Measurements from ENCODE around the gene FCGBP. TPM values are rescaled to one million over a fixed set of nuclear protein-coding genes. Genes with fewer than 3 reads are reported as not detected.

FCGBP gene
- 1 to 10 TPM; 3.4 to 6.6 TPM for total RNA-seq

DNA sequence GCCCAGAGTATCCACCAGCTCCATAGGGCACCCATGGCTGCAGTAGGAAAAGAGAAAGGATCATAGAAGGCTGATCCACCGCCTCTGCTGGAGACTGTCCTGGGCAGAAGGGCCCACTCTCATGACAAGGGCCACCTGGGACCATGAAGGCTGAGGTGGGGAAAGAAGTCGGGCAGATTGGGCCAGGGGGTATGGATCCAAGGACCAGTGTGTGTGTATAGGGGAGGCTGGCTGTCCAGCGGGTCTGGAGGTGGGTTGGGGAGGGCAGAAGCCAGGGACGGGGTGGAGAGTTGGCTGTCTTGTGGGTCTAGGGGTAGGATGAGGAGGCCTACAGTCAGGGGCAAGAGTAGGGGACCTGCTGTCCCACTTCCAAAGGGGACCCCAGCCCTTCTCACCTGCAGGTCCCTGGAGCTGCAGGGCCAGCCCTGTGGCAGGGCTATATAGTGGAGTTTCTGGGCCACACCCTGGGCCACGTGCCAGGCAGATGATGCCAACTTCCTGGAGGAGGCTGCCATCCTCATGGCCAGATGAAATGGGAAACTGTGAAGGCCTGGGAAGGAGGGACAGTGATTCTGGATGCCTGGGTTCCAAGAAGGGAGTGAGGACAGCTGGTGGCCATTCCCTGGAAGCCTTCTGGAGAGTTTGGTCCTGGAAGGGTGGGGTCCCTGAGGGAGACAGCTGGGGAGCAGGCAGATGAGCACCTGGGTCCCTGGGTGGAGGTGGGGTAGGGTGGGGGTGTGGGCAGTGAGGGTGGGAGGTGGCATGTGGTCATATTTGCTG is at the start of gene FCGBP:
FCGBP (minus strand) TSS at position 51 of the 780 bp plus-strand sequence.
- H3K27me3 Mint-ChIP-seq = no peaks in the 10 kb centered on the region
- DNase-seq (ENCODE audit: low spot score) (no peak), ATAC-seq (peak in 1 of 2 donors; percentile 17)
- H3K27ac Mint-ChIP-seq = peak within 1 kb of the TSS; percentile 50 to 80
- no peaks in the 10 kb centered on the region for H3K36me3 Mint-ChIP-seq
- H3K4me3 Mint-ChIP-seq = no peak within 1 kb of the TSS
- peaks cover 46 to 49% of the 10 kb centered on the region in 2 donors for H3K4me1 Mint-ChIP-seq (ENCODE audit: low read depth in 2 of 2)
- H3K9me3 Mint-ChIP-seq = peaks cover 5% of the 10 kb centered on the region

GRCh38 chr19:39983695-39984300 is 49.4 kb upstream of the FCGBP start:
- H3K9me3 Mint-ChIP-seq = peaks cover 19% of the 10 kb centered on the region
- no peak for DNase-seq (ENCODE audit: low spot score)
- H3K4me3 Mint-ChIP-seq = no peak overlapping the region

GRCh38 chr19:39982883-39983282 is 48.4 kb upstream of the FCGBP start:
- H3K27me3 Mint-ChIP-seq = no peaks in the 10 kb centered on the region
- H3K4me3 Mint-ChIP-seq = no peak overlapping the region
- peaks cover 19% of the 10 kb centered on the region for H3K9me3 Mint-ChIP-seq
- H3K4me1 Mint-ChIP-seq (ENCODE audit: low read depth in 2 of 2) = peaks cover 0 to 4% of the 10 kb centered on the region in 2 donors
- ATAC-seq (no peak), DNase-seq (ENCODE audit: low spot score) (no peak)
- peaks cover 47% of the 10 kb centered on the region for H3K36me3 Mint-ChIP-seq
- no peak overlapping the region for H3K27ac Mint-ChIP-seq

More at GRCh38 chr19:39983695-39984300, 49.4 kb upstream of the FCGBP start:
- H3K4me1 Mint-ChIP-seq (ENCODE audit: low read depth in 2 of 2) = peaks cover 0 to under 1% of the 10 kb centered on the region in 2 donors
- no peak overlapping the region for H3K27ac Mint-ChIP-seq
- H3K27me3 Mint-ChIP-seq = no peaks in the 10 kb centered on the region
- H3K36me3 Mint-ChIP-seq = peaks cover 48% of the 10 kb centered on the region
- no peak for ATAC-seq

GRCh38 chr19:39974377-39975155 is 40.1 kb upstream of the FCGBP start:
- H3K27ac Mint-ChIP-seq = no peak overlapping the region
- no peak for DNase-seq (ENCODE audit: low spot score)

DNA sequence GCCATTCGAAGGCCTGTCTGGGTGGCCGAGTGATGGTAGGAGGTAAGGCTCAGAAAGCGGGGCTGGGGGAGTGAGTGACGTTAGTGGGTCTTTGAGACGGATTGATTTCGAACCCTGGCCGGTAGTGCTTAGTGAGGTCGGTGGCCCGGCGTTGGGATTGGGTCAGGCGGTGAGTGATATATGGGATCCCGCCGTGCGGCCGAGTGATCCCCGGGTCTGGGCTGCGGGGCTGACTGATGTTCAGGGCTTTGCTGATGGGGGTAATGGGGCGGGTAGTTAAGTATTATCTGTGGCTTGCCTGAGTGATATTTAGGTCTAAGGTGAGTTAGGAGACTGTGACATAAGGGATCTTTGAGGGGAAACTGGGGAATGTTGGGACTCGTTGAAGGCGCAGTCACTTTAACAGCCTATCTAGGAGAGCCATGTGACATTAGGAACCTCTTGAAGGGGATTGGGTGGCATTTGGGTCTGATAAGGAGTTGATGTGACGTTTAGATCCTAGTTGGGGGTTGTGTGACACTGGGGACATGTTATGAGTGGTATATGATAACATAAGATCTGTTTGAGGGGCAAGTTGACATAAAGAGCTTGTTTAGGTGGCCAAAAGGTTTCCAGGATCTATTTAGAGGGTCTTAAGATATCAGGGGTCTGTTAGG is 37.1 kb upstream of the FCGBP start:
- Mint-ChIP-seq H3K9me3 (no peaks in the 10 kb centered on the region), H3K36me3 (peaks cover 20% of the 10 kb centered on the region), H3K27me3 (no peaks in the 10 kb centered on the region), H3K4me1 (ENCODE audit: low read depth in 2 of 2) (peaks cover 51 to 54% of the 10 kb centered on the region in 2 donors), H3K27ac (peak overlapping the region; percentile 98 to 99), H3K4me3 (peak overlapping the region; percentile 96)
- peak; percentile 66 for DNase-seq (ENCODE audit: low spot score)
- no peak for ATAC-seq

More at GRCh38 chr19:39974377-39975155, 40.1 kb upstream of the FCGBP start:
- Mint-ChIP-seq H3K4me3 (no peak overlapping the region), H3K36me3 (peaks cover 26% of the 10 kb centered on the region), H3K4me1 (ENCODE audit: low read depth in 2 of 2) (peaks cover 38 to 46% of the 10 kb centered on the region in 2 donors), H3K27me3 (no peaks in the 10 kb centered on the region), H3K9me3 (no peaks in the 10 kb centered on the region)
- no peak for ATAC-seq

- ATAC-seq (peak; percentile 99), DNase-seq (ENCODE audit: low spot score) (peak; percentile 99)
- Mint-ChIP-seq H3K36me3 (peaks cover 20% of the 10 kb centered on the region), H3K27me3 (no peaks in the 10 kb centered on the region), H3K4me3 (peak within 1 kb of the TSS; percentile 96), H3K9me3 (no peaks in the 10 kb centered on the region), H3K27ac (peak within 1 kb of the TSS; percentile 98 to 99), H3K4me1 (ENCODE audit: low read depth in 2 of 2) (peaks cover 51 to 54% of the 10 kb centered on the region in 2 donors)
Observed at GRCh38 chr19:39970675-39971379, 36.4 kb upstream of the FCGBP start, which contains the start of gene PSMC4. TSS of gene PSMC4 (plus strand) at chr19:39971165. CDS start at chr19:39971203, 38 bp downstream.

- Mint-ChIP-seq H3K9me3 (no peaks in the 10 kb centered on the region), H3K27ac (peak overlapping the region; percentile 98 to 99), H3K36me3 (peaks cover 15% of the 10 kb centered on the region), H3K27me3 (no peaks in the 10 kb centered on the region), H3K4me3 (peak overlapping the region; percentile 96), H3K4me1 (ENCODE audit: low read depth in 2 of 2) (peaks cover 50 to 51% of the 10 kb centered on the region in 2 donors)
- DNase-seq (ENCODE audit: low spot score) (peak; percentile 64), ATAC-seq (peak in 1 of 2 donors; percentile 28)
Observed at GRCh38 chr19:39970425-39970674, 35.9 kb upstream of the FCGBP start.

- no peaks in the 10 kb centered on the region for H3K27me3 Mint-ChIP-seq
- ATAC-seq (no peak), DNase-seq (ENCODE audit: low spot score) (no peak)
- peak overlapping the region; percentile 96 for H3K4me3 Mint-ChIP-seq
- peaks cover 13% of the 10 kb centered on the region for H3K36me3 Mint-ChIP-seq
- H3K4me1 Mint-ChIP-seq (ENCODE audit: low read depth in 2 of 2) = peaks cover 50 to 51% of the 10 kb centered on the region in 2 donors
- no peaks in the 10 kb centered on the region for H3K9me3 Mint-ChIP-seq
- peak overlapping the region; percentile 98 to 99 for H3K27ac Mint-ChIP-seq
Observed at GRCh38 chr19:39969681-39970424, 35.4 kb upstream of the FCGBP start.

DNA sequence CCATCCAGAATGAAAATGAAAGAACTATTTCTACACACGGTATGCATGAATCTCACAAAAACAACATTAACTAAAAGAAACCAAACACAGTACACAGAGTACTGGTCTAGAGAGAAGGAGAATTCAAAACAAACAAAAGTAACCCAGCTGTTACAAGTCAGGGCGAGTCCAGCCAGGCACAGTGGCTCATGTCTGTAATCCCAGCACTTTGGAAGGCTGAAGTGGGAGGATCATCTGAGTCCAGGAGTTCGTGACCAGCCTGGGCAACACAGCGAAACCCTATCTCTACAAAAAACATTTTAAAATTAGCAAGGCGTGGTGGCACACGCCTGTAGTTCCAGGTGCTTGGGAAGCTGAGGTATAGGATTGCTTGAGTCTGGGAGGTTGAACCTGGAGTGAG is 34.8 kb upstream of the FCGBP start:
- Mint-ChIP-seq H3K4me3 (peak overlapping the region; percentile 96), H3K4me1 (ENCODE audit: low read depth in 2 of 2) (peaks cover 50 to 51% of the 10 kb centered on the region in 2 donors), H3K36me3 (peaks cover 13% of the 10 kb centered on the region)

DNA sequence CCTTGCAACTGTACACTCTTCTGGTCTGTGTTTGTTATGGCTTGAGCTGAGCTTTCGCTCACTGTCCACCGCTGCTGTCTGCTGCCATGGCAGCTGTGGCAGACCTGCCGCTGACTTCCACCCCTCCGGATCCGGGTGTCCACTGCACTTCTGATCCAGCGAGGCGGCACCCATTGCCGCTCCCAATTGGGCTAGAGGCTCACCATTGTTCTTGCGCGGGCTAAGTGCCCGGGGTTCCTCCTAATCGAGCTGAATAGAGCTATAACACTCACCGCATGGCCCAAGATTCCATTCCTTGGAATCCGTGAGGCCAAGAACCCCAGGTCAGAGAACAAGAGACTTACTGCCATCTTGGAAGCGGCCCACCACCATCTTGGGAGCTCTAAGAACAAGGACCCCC is 34.4 kb upstream of the FCGBP start:
- H3K27ac Mint-ChIP-seq = peak overlapping the region; percentile 98 to 99
- peak overlapping the region; percentile 96 for H3K4me3 Mint-ChIP-seq
- peaks cover 47 to 48% of the 10 kb centered on the region in 2 donors for H3K4me1 Mint-ChIP-seq (ENCODE audit: low read depth in 2 of 2)
- ATAC-seq (no peak), DNase-seq (ENCODE audit: low spot score) (no peak)
- H3K9me3 Mint-ChIP-seq = no peaks in the 10 kb centered on the region
- no peaks in the 10 kb centered on the region for H3K27me3 Mint-ChIP-seq
- peaks cover 10% of the 10 kb centered on the region for H3K36me3 Mint-ChIP-seq

More for the DNA sequence above, 34.8 kb upstream of the FCGBP start:
- Mint-ChIP-seq H3K27me3 (no peaks in the 10 kb centered on the region), H3K27ac (peak overlapping the region; percentile 98 to 99), H3K9me3 (no peaks in the 10 kb centered on the region)
- DNase-seq (ENCODE audit: low spot score) = no peak
- no peak for ATAC-seq

DNA sequence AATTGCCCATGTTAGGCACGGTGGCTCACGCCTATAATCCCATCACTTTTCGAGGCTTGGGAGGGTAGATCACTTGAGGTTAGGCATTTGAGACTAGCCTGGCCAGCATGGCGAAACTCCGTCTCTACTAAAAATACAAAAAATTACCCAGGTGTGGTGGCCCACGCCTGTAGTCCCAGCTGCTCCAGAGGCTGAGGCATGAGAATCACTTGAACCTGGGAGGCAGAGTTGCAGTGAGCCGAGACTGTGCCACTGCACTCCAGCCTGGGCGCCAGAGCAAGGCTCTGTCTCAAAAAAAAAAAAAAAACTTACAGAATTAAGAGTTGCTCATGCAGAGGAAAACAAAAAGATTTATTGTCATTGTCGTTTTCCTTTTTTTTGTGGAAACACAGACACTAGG is 33.1 kb upstream of the FCGBP start:
- Mint-ChIP-seq H3K36me3 (peaks cover 6% of the 10 kb centered on the region), H3K9me3 (no peaks in the 10 kb centered on the region), H3K27ac (no peak overlapping the region), H3K4me1 (ENCODE audit: low read depth in 2 of 2) (peaks cover 40 to 45% of the 10 kb centered on the region in 2 donors), H3K4me3 (no peak overlapping the region), H3K27me3 (no peaks in the 10 kb centered on the region)
- ATAC-seq (no peak), DNase-seq (ENCODE audit: low spot score) (no peak)

- H3K4me3 Mint-ChIP-seq = no peak overlapping the region
- peaks cover 32 to 37% of the 10 kb centered on the region in 2 donors for H3K4me1 Mint-ChIP-seq (ENCODE audit: low read depth in 2 of 2)
- ATAC-seq = no peak
- H3K9me3 Mint-ChIP-seq = no peaks in the 10 kb centered on the region
- DNase-seq (ENCODE audit: low spot score) = no peak
- H3K27me3 Mint-ChIP-seq = no peaks in the 10 kb centered on the region
- no peak overlapping the region for H3K27ac Mint-ChIP-seq
- H3K36me3 Mint-ChIP-seq = peaks cover 3% of the 10 kb centered on the region
Observed at GRCh38 chr19:39966617-39967016, 32.2 kb upstream of the FCGBP start.
